Tibial nerve (tissue), 4 donors: Measurements from ENCODE around the gene ROCK2. TPM values are rescaled to one million over a fixed set of nuclear protein-coding genes. Genes with fewer than 3 reads are reported as not detected.
A peak's percentile ranks its signal among the peaks of the same experiment; 100 is the strongest.

Experiments used
- DNase-seq, 2 donors: peaks; one replicate each; pipeline ENCODE4 v3.0.0-alpha.2; 2019; ENCODE audit warnings: low spot score in 2 of 2
- H3K27ac ChIP-seq, 4 donors: fragments of 200-600 bp; sonication (generic) in 3 of 4; one replicate each; pipeline ENCODE4 v1.5.1; 2017 to 2019; ENCODE audit warnings: mild to moderate bottlenecking in 1 of 4
- H3K27me3 ChIP-seq, 2 donors: fragments of 200-600 bp; sonication (generic) in 1 of 2; one replicate each; pipeline versions ENCODE4 v1.5.1 to v1.6.0; 2017 to 2019
- H3K36me3 ChIP-seq, 3 donors: fragments of 200-600 bp; sonication (generic); one replicate each; pipeline ENCODE4 v1.5.1; 2018 to 2019
- H3K4me1 ChIP-seq, 4 donors: fragments of 200-600 bp; sonication (generic) in 3 of 4; one replicate each; pipeline ENCODE4 v1.5.1; 2017 to 2019
- H3K4me3 ChIP-seq, 4 donors: fragments of 200-600 bp; sonication (generic) in 3 of 4; one replicate each; pipeline ENCODE4 v1.5.1; 2017 to 2019; ENCODE audit warnings: mild to moderate bottlenecking in 1 of 4, moderate library complexity in 1 of 4
- H3K9me3 ChIP-seq, 4 donors: fragments of 200-600 bp; sonication (generic) in 3 of 4; one replicate each; pipeline ENCODE4 v1.5.1; 2017 to 2019
- CTCF ChIP-seq, 5 experiments: fragments of 200-600 bp in 3 of 5; fragments of 450-650 bp in 2 of 5; sonication (generic) in 3 of 5; IDR thresholded peaks; one replicate each; pipeline ENCODE4 v1.5.1; 2016 to 2019; ENCODE audit warnings: antibody characterized with exemption in 5 of 5, mild to moderate bottlenecking in 3 of 5, moderate library complexity in 2 of 5
- EP300 ChIP-seq, 2 donors: sonication (generic); formaldehyde crosslinking; IDR thresholded peaks; one replicate each; pipeline ENCODE4 v1.6.1; 2017; ENCODE audit warnings: antibody characterized with exemption in 2 of 2, mild to moderate bottlenecking in 1 of 2
- POLR2A ChIP-seq, 2 donors: fragments of 450-650 bp; IDR thresholded peaks; one replicate each; pipeline ENCODE4 v1.6.1; 2017; ENCODE audit warnings: antibody characterized with exemption in 2 of 2, mild to moderate bottlenecking in 2 of 2, moderate library complexity in 2 of 2
- WGBS, 2 donors: methylation state at CpG; one replicate each; pipeline ENCODE4 v1.1.5; 2018; 5-methylcytosine and 5-hydroxymethylcytosine counted together
- total RNA-seq, 4 donors: library from RNA; depleted of rRNA; stranded (reverse); fragments of >200 nt; gene quantifications; one replicate each; pipeline ENCODE4 v1.1.0, GENCODE V29; 2016

The ROCK2 gene
- total RNA-seq, 4 donors from 2014 or later, result 56.4 to 81.6 (median 60.7) TPM

- WGBS, 2 donors, result 43 to 75% methylated on average over 5 of the region's 5 CpGs
- Histone ChIP-seq H3K27ac (no peak overlapping the region), H3K27me3 (no peaks in the 10 kb centered on the region), H3K36me3 (no peaks in the 10 kb centered on the region), H3K9me3 (no peaks in the 10 kb centered on the region), H3K4me1 (peaks cover 0 to 32% (median 4%) of the 10 kb centered on the region in 4 donors), H3K4me3 (no peak overlapping the region)
- no peak for DNase-seq
- TF ChIP-seq EP300 (IDR thresholded peaks at IDR 0.05), result peak in 1 of 2 donors; percentile 11
- TF ChIP-seq CTCF (IDR thresholded peaks at IDR 0.05), result no peak
Measured at GRCh38 chr2:11310212-11310611, 34.2 kb downstream of the ROCK2 start.

DNA sequence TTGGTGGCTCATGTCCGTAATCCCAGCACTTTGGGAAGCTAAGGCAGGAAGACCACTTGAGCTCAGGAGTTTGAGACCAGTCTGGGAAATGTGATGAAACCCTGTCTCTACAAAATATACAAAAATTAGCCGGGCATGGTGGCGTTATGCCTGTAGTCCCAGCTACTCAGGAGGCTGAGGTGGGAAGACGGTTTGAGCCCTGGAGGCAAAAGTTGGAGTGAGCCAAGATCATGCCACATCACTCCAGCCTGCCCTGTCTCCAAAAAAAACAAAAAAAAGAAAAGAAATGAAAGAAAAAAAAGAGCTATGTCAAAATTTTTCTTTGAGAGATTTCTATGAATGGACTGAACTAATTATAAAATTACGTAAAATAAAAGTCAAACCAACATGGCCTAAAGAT lies 34.7 kb downstream of the ROCK2 start:
- TF ChIP-seq EP300 (IDR thresholded peaks at IDR 0.05) (no peak), POLR2A (IDR thresholded peaks at IDR 0.05) (no peak)
- Histone ChIP-seq H3K4me3 (no peak overlapping the region), H3K9me3 (no peaks in the 10 kb centered on the region), H3K36me3 (no peaks in the 10 kb centered on the region), H3K4me1 (peaks cover 0 to 34% (median 6%) of the 10 kb centered on the region in 4 donors), H3K27ac (no peak overlapping the region), H3K27me3 (no peaks in the 10 kb centered on the region)
- WGBS, 2 donors, result 83 to 87% methylated on average over 5 of the region's 5 CpGs
- no peak for DNase-seq

DNA sequence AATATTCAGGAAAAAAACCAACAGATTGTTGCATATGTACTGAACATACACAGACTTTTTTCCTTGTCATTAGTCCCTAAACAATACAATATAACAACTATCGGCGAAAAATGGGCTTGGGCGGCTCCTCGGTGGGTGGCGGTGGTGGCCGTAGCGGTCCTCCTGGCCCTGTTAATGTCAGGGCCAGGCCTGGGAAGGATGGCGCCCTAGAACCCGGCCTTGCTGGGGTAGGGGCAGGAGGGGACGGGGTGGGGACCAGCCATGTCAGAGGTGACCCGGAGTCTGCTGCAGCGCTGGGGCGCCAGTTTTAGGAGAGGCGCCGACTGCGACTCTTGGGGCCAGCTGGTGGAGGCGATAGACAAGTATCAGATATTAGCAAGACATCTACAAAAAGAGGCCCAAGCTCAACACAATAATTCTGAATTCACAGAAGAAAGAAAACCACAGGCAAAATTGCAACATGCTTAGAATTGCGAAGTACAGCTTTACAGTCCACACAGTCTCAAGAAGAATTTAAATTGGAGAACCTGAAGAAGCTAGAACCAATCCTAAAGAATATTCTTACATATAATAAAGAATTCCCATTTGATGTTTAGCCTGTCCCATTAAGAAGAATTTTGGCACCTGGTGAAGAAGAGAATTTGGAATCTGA lies 36.5 kb downstream of the ROCK2 start:
- WGBS, 2 donors, result 97 to 99% methylated on average over 16 to 18 of the region's 18 CpGs
- TF ChIP-seq CTCF (IDR thresholded peaks at IDR 0.05) (no peak), POLR2A (IDR thresholded peaks at IDR 0.05) (no peak), EP300 (IDR thresholded peaks at IDR 0.05) (no peak)
- Histone ChIP-seq H3K36me3 (no peaks in the 10 kb centered on the region), H3K4me3 (no peak overlapping the region), H3K4me1 (peaks cover 0 to 49% (median 8%) of the 10 kb centered on the region in 4 donors), H3K27me3 (no peaks in the 10 kb centered on the region), H3K27ac (no peak overlapping the region), H3K9me3 (no peaks in the 10 kb centered on the region)
- DNase-seq, result no peak

DNA sequence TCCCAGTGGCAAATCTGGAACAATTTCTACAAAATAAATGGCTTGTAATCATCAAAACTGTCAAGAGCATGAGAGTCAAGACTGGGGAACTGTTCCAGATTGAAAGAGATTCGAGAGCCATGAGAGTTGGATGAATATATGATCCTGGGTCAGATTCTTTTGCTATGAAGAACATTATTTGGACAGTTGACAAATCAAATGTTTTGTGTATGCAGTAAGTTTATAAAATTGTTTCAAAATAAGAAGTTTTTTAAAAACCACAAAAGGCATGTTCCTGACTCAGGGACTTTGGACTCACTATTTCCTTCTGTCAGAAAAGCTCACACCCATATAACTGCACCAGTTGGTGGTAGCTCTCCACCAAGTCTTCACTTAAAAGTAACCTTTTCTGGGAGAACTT lies 38.5 kb downstream of the ROCK2 start:
- TF ChIP-seq CTCF (IDR thresholded peaks at IDR 0.05) (no peak), POLR2A (IDR thresholded peaks at IDR 0.05) (no peak), EP300 (IDR thresholded peaks at IDR 0.05) (no peak)
- no peak overlapping the region for H3K4me3 ChIP-seq
- no peaks in the 10 kb centered on the region for H3K9me3 ChIP-seq
- no peak overlapping the region for H3K27ac ChIP-seq
- H3K36me3 ChIP-seq, result no peaks in the 10 kb centered on the region
- 16 to 18% methylated on average over 1 of the region's 1 CpG for WGBS, 2 donors
- no peaks in the 10 kb centered on the region for H3K27me3 ChIP-seq
- peaks cover 0 to 44% (median 8%) of the 10 kb centered on the region in 4 donors for H3K4me1 ChIP-seq
- DNase-seq, result no peak

GRCh38 chr2:11305338-11305737 lies 39.1 kb downstream of the ROCK2 start:
- WGBS, 2 donors, result 83 to 99% methylated on average over 4 of the region's 4 CpGs
- H3K4me3 ChIP-seq, result no peak overlapping the region
- peaks cover 0 to 44% (median 8%) of the 10 kb centered on the region in 4 donors for H3K4me1 ChIP-seq
- H3K27me3 ChIP-seq, result no peaks in the 10 kb centered on the region
- TF ChIP-seq EP300 (IDR thresholded peaks at IDR 0.05) (no peak), CTCF (IDR thresholded peaks at IDR 0.05) (no peak), POLR2A (IDR thresholded peaks at IDR 0.05) (no peak)
- no peak overlapping the region for H3K27ac ChIP-seq
- no peaks in the 10 kb centered on the region for H3K9me3 ChIP-seq
- no peaks in the 10 kb centered on the region for H3K36me3 ChIP-seq
- no peak for DNase-seq
